Type B pancreatic cell (in vitro differentiated cells): ENCODE results near the gene TIE1. TPM values are rescaled to one million over a fixed set of nuclear protein-coding genes. Genes with fewer than 3 reads are reported as not detected.
A peak's percentile ranks its signal among the peaks of the same experiment; 100 is the strongest.

Source experiments
- DNase-seq: peaks from one replicate; pipeline ENCODE4 v3.0.0; 2021; ENCODE audit warnings: mixed read lengths; ENCODE audit not compliant: unreplicated experiment; ENCODE audit errors: extremely low spot score
- H3K27ac Mint-ChIP-seq: 2 replicates; pipeline ENCODE4 v1.8.0; 2021; ENCODE audit warnings: mild to moderate bottlenecking, mixed read lengths
- H3K27me3 Mint-ChIP-seq: 2 replicates; pipeline ENCODE4 v1.8.0; 2021; ENCODE audit warnings: mixed read lengths
- H3K36me3 Mint-ChIP-seq: 2 replicates; pipeline ENCODE4 v1.8.0; 2021; ENCODE audit warnings: mixed read lengths
- H3K4me1 Mint-ChIP-seq: one replicate; pipeline ENCODE4 v1.8.0; 2021; ENCODE audit warnings: mixed read lengths; ENCODE audit not compliant: unreplicated experiment
- H3K4me3 Mint-ChIP-seq: 2 replicates; pipeline ENCODE4 v1.8.0; 2021; ENCODE audit warnings: mild to moderate bottlenecking, mixed read lengths
- H3K9me3 Mint-ChIP-seq: 2 replicates; pipeline ENCODE4 v1.8.0; 2021; ENCODE audit warnings: mixed read lengths
- CTCF ChIP-seq: fragments of 200-600 bp; sonication (generic); conservative IDR thresholded peaks from 2 replicates; pipeline ENCODE4 v1.5.0; 2021; ENCODE audit warnings: antibody characterized with exemption, mild to moderate bottlenecking
- total RNA-seq: library from RNA; stranded (reverse); gene quantifications from 2 replicates; pipeline ENCODE4 v1.2.1, GENCODE V29; 2021; ENCODE audit warnings: low replicate concordance

Gene TIE1
- total RNA-seq, 1 donor from 2014 or later, result 1.3 TPM

DNA sequence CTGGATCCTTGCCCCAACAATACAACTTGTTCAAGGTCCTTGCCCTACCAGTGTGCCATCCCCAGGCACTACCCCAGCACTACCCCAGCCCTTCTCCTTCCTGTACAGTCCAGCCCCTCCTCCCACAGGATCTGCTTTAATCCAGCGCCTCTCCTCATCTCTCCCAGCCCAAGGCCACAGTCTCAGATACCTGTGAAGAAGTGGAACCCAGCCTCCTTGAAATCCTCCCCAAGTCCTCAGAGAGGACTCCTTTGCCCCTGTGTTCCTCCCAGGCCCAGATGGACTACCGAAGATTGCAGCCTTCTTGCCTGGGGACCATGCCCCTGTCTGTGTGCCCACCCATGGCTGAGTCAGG, 51.5 kb downstream of the TIE1 start:
- Mint-ChIP-seq H3K27me3 (peaks cover 4% of the 10 kb centered on the region), H3K27ac (peak overlapping the region; percentile 19), H3K4me1 (peaks cover 7% of the 10 kb centered on the region)

GRCh38 chr1:43352881-43353280, 52.1 kb downstream of the TIE1 start:
- TF ChIP-seq CTCF, result no peak
- H3K4me1 Mint-ChIP-seq, result peaks cover 10% of the 10 kb centered on the region
- H3K4me3 Mint-ChIP-seq, result no peak overlapping the region
- H3K36me3 Mint-ChIP-seq, result no peaks in the 10 kb centered on the region
- DNase-seq, result no peak
- H3K27ac Mint-ChIP-seq, result peak overlapping the region; percentile 19
- no peaks in the 10 kb centered on the region for H3K9me3 Mint-ChIP-seq
- peaks cover 2% of the 10 kb centered on the region for H3K27me3 Mint-ChIP-seq

More for the DNA sequence above, 51.5 kb downstream of the TIE1 start:
- Mint-ChIP-seq H3K4me3 (no peak overlapping the region), H3K9me3 (no peaks in the 10 kb centered on the region), H3K36me3 (no peaks in the 10 kb centered on the region)
- TF ChIP-seq CTCF, result no peak
- no peak for DNase-seq

GRCh38 chr1:43354471-43354870, 53.7 kb downstream of the TIE1 start:
- Mint-ChIP-seq H3K4me3 (no peak overlapping the region), H3K27me3 (no peaks in the 10 kb centered on the region), H3K9me3 (no peaks in the 10 kb centered on the region), H3K36me3 (no peaks in the 10 kb centered on the region), H3K4me1 (peaks cover 12% of the 10 kb centered on the region), H3K27ac (no peak overlapping the region)
- TF ChIP-seq CTCF, result no peak
- no peak for DNase-seq

GRCh38 chr1:43354936-43355335, 54.2 kb downstream of the TIE1 start:
- Mint-ChIP-seq H3K4me3 (no peak overlapping the region), H3K36me3 (peaks cover 4% of the 10 kb centered on the region), H3K4me1 (peaks cover 12% of the 10 kb centered on the region), H3K27ac (no peak overlapping the region), H3K9me3 (no peaks in the 10 kb centered on the region), H3K27me3 (no peaks in the 10 kb centered on the region)
- DNase-seq, result no peak
- TF ChIP-seq CTCF, result no peak

GRCh38 chr1:43357251-43357650, 56.5 kb downstream of the TIE1 start:
- H3K4me1 Mint-ChIP-seq, result peaks cover 28% of the 10 kb centered on the region
- no peaks in the 10 kb centered on the region for H3K27me3 Mint-ChIP-seq
- peaks cover 19% of the 10 kb centered on the region for H3K36me3 Mint-ChIP-seq
- no peak for DNase-seq
- H3K9me3 Mint-ChIP-seq, result no peaks in the 10 kb centered on the region
- H3K4me3 Mint-ChIP-seq, result peak overlapping the region; percentile 18
- H3K27ac Mint-ChIP-seq, result no peak overlapping the region
- no peak for TF ChIP-seq CTCF

DNA sequence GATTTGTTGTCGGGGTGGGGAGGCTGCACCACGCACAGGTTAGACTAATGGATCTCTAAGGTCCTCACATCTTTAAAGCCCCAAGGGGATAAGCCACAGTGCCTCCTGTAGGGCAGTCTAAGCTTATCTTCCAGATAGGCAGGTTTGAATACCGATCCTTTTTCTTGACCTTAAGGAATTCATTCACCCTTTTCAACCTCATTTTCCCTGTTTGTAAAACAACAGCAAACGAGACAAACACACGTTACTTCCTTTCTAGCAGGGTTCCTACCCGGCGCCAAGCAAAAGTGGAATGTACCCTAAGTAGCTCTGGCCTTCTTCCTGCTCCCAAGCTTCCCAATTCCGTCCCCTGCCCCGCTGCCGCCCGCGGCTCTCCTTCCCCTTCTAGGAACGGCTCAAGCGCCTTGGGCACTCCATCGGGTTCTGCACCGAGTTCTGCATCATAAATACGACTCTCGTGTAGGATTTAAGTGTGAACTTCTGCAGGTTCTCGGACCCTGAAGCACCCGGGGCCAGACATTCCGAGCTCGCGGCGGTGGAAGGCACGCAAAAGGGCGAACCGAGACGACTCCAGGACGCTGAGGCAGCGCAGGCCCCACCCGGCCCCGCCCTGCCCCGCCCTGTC, 57.5 kb downstream of the TIE1 start:
- peak; percentile 55 for TF ChIP-seq CTCF
- H3K4me1 Mint-ChIP-seq, result peaks cover 28% of the 10 kb centered on the region
- no peaks in the 10 kb centered on the region for H3K9me3 Mint-ChIP-seq
- no peak for DNase-seq
- H3K4me3 Mint-ChIP-seq, result peak overlapping the region; percentile 98
- peaks cover 24% of the 10 kb centered on the region for H3K36me3 Mint-ChIP-seq
- peak overlapping the region; percentile 98 for H3K27ac Mint-ChIP-seq
- H3K27me3 Mint-ChIP-seq, result no peaks in the 10 kb centered on the region
